HEK293T (cell line): Measurements from ENCODE around the gene ABCC6.

Experiments
- ARNT ChIP-seq: fragments of 450-650 bp; IDR thresholded peaks from 2 replicates; pipeline ENCODE4 v1.6.1; 2017; ENCODE audit warnings: mild to moderate bottlenecking
- ELF4 ChIP-seq: fragments of 450-650 bp; IDR thresholded peaks from 2 replicates; pipeline ENCODE4 v1.6.1; 2017; ENCODE audit warnings: antibody characterized with exemption
- SP1 ChIP-seq: fragments of 450-650 bp; IDR thresholded peaks from 2 replicates; pipeline ENCODE4 v1.6.1; 2017
- SUZ12 ChIP-seq: fragments of 450-650 bp; IDR thresholded peaks from 2 replicates; pipeline ENCODE4 v1.6.1; 2016; ENCODE audit warnings: mild to moderate bottlenecking

DNA sequence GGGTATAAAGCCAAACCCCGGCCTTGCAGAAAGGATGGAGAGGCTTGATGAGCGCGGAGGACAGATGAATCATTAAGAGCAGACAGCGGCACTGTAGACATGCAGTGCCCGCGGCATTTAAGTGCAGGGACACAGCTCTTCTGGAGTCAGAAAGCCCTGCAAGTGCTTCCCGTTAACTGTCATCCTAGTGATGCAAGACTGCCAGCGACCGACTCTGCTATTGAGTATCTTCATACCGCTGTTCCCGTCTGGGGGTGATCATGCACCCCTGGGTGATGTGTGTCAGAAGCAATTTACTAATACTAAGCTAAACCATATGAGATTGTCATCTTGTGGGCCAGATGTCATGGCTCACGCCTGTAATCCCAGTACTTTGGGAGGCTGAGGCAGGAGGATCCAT is 101.0 kb downstream of the ABCC6 start:
- no peak for TF ChIP-seq ARNT
- TF ChIP-seq SUZ12, result no peak
- TF ChIP-seq SP1, result no peak
- no peak for TF ChIP-seq ELF4
